Measurements from ENCODE around the gene MRFAP1L1. TPM values are rescaled to one million over a fixed set of nuclear protein-coding genes. Genes with fewer than 3 reads are reported as not detected.

Gene MRFAP1L1
- total RNA-seq, 1 donor from 2014 or later = 141 TPM

DNA sequence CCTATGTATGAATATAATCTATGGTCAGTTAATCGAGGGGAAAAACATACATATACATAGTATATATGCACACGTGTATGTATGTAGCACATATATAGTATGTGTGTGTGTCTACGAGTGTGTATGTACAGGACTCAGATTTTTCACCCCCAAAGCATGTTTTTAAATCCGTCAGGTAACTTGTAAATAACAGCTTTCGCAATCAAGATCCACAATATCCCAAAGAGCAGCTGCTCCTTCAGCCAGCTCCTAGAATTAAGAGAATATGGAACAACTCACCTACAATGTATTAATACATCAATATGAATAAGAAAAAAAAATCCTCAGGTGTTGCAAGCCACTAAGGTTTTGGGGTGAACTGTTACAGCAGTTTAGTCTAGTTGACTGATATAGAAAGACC is 3.5 kb downstream of the MRFAP1L1 start:
- Mint-ChIP-seq H3K27ac (no peak overlapping the region), H3K4me3 (no peak overlapping the region), H3K27me3 (ENCODE audit: insufficient read depth, low read depth) (peaks cover 2% of the 10 kb centered on the region), H3K36me3 (peaks cover 63% of the 10 kb centered on the region), H3K4me1 (peaks cover 24% of the 10 kb centered on the region), H3K9me3 (peaks cover 21% of the 10 kb centered on the region)
- H3F3A ChIP-seq (ENCODE audit: low read depth) = peaks cover 15% of the 10 kb centered on the region
- TF ChIP-seq, protein P1, sequence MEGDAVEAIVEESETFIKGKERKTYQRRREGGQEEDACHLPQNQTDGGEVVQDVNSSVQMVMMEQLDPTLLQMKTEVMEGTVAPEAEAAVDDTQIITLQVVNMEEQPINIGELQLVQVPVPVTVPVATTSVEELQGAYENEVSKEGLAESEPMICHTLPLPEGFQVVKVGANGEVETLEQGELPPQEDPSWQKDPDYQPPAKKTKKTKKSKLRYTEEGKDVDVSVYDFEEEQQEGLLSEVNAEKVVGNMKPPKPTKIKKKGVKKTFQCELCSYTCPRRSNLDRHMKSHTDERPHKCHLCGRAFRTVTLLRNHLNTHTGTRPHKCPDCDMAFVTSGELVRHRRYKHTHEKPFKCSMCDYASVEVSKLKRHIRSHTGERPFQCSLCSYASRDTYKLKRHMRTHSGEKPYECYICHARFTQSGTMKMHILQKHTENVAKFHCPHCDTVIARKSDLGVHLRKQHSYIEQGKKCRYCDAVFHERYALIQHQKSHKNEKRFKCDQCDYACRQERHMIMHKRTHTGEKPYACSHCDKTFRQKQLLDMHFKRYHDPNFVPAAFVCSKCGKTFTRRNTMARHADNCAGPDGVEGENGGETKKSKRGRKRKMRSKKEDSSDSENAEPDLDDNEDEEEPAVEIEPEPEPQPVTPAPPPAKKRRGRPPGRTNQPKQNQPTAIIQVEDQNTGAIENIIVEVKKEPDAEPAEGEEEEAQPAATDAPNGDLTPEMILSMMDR (IDR thresholded peaks at IDR 0.05) = no peak
- TF ChIP-seq EZH2phosphoT487 (IDR thresholded peaks at IDR 0.05) (no peak), EZH2 (IDR thresholded peaks at IDR 0.05) (no peak)
- peaks cover 79% of the 10 kb centered on the region for H3K79me2 ChIP-seq (ENCODE audit: low read depth)
- no peak overlapping the region for H3K27ac ChIP-seq
- H3K4me1 ChIP-seq = peaks cover 16% of the 10 kb centered on the region
- no peak overlapping the region for H2AFZ ChIP-seq (replicated peaks)
- no peak overlapping the region for H3K4me3 ChIP-seq
- no peak for DNase-seq (ENCODE audit: low spot score)
- H3K27me3 ChIP-seq = peaks cover 7% of the 10 kb centered on the region
- no peak overlapping the region for H3K9ac ChIP-seq
- peak overlapping the region; percentile 100 for H3K4me2 ChIP-seq
- no peaks in the 10 kb centered on the region for H3K9me3 ChIP-seq (ENCODE audit: low read depth)
- peaks cover 7% of the 10 kb centered on the region for H3K36me3 ChIP-seq
- H4K20me1 ChIP-seq (ENCODE audit: low read depth) = peaks cover 26% of the 10 kb centered on the region

DNA sequence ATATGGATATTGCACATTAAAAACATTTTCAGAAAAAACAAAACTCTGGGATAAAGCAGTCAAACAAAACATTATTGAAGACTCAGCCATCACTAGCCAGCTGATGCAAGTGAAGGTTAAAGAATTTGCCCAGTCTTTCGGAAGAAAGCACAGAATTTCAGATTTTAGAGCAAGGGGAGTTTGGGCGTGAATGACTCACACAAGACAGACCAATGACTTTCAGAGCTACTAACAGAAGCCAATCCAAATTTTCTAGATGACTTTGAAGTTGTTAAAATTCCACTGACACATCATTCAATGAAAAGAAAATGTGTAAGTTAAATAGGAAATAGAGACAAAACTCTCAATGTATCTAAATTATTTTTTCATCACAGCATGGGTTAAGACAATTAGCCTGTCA is 4.0 kb downstream of the MRFAP1L1 start:
- no peak overlapping the region for H3K9ac ChIP-seq
- H3K36me3 Mint-ChIP-seq = peaks cover 65% of the 10 kb centered on the region
- H3K4me2 ChIP-seq = no peak overlapping the region
- H3K27me3 Mint-ChIP-seq (ENCODE audit: insufficient read depth, low read depth) = peaks cover 2% of the 10 kb centered on the region
- H3K9me3 ChIP-seq (ENCODE audit: low read depth) = no peaks in the 10 kb centered on the region
- peaks cover 16% of the 10 kb centered on the region for H3K4me1 ChIP-seq
- peaks cover 79% of the 10 kb centered on the region for H3K79me2 ChIP-seq (ENCODE audit: low read depth)
- peaks cover 21% of the 10 kb centered on the region for H3K9me3 Mint-ChIP-seq
- no peak for DNase-seq (ENCODE audit: low spot score)
- H3K27ac ChIP-seq = no peak overlapping the region
- H3K27ac Mint-ChIP-seq = no peak overlapping the region
- no peak overlapping the region for H3K4me3 Mint-ChIP-seq
- H3K4me1 Mint-ChIP-seq = peaks cover 24% of the 10 kb centered on the region
- peaks cover 26% of the 10 kb centered on the region for H4K20me1 ChIP-seq (ENCODE audit: low read depth)
- TF ChIP-seq, protein P1 (IDR thresholded peaks at IDR 0.05) = no peak
- TF ChIP-seq EZH2 (IDR thresholded peaks at IDR 0.05) (no peak), EZH2phosphoT487 (IDR thresholded peaks at IDR 0.05) (no peak)
- H2AFZ ChIP-seq (replicated peaks) = no peak overlapping the region
- H3K27me3 ChIP-seq = peaks cover 2% of the 10 kb centered on the region
- no peak overlapping the region for H3K4me3 ChIP-seq
- peaks cover 7% of the 10 kb centered on the region for H3K36me3 ChIP-seq
- peaks cover 10% of the 10 kb centered on the region for H3F3A ChIP-seq (ENCODE audit: low read depth)

DNA sequence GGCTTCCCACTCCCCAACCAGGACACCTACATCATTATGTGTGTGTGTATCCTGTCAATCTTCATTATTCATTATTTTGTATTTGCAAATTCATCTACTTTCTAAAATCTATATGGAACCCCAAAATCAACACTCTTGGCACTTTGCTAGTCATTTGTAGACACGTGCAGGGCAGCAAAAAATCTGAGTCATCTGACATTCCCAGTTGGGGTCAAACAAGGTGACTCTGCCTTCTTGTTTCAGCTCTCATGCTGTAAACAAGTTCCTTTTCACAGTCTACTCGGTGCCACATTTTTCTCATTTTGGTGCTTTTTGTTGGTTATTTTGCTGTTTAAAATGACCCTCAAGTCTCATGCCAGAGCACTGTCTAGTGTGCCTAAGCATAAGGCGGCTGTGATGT is 5.9 kb downstream of the MRFAP1L1 start:
- no peak overlapping the region for H3K4me2 ChIP-seq
- no peak overlapping the region for H3K4me3 ChIP-seq
- no peaks in the 10 kb centered on the region for H3F3A ChIP-seq (ENCODE audit: low read depth)
- Mint-ChIP-seq H3K27ac (no peak overlapping the region), H3K36me3 (peaks cover 69% of the 10 kb centered on the region), H3K4me1 (peaks cover 16% of the 10 kb centered on the region), H3K4me3 (no peak overlapping the region), H3K9me3 (peaks cover 21% of the 10 kb centered on the region), H3K27me3 (ENCODE audit: insufficient read depth, low read depth) (peaks cover 3% of the 10 kb centered on the region)
- H3K4me1 ChIP-seq = peaks cover 16% of the 10 kb centered on the region
- TF ChIP-seq, protein P1 (IDR thresholded peaks at IDR 0.05) = no peak
- TF ChIP-seq EZH2phosphoT487 (IDR thresholded peaks at IDR 0.05) (no peak), EZH2 (IDR thresholded peaks at IDR 0.05) (no peak)
- DNase-seq (ENCODE audit: low spot score) = no peak
- H2AFZ ChIP-seq (replicated peaks) = no peak overlapping the region
- no peak overlapping the region for H3K9ac ChIP-seq
- peaks cover 7% of the 10 kb centered on the region for H3K36me3 ChIP-seq
- H3K27ac ChIP-seq = no peak overlapping the region
- peaks cover 24% of the 10 kb centered on the region for H4K20me1 ChIP-seq (ENCODE audit: low read depth)
- peaks cover 71% of the 10 kb centered on the region for H3K79me2 ChIP-seq (ENCODE audit: low read depth)
- H3K9me3 ChIP-seq (ENCODE audit: low read depth) = no peaks in the 10 kb centered on the region
- no peaks in the 10 kb centered on the region for H3K27me3 ChIP-seq

All from neural progenitor cell (in vitro differentiated cells).